Skeletal muscle satellite cell (primary cell): ENCODE results near the gene RNMT.

ENCODE experiments used
- H3K27me3 ChIP-seq: 2 replicates; pipeline ENCODE4 v1.7.0; 2013; ENCODE audit warnings: low read length; ENCODE audit not compliant: control insufficient read depth, insufficient read depth
- H3K36me3 ChIP-seq: 2 replicates; pipeline ENCODE4 v1.7.0; 2013; ENCODE audit warnings: mild to moderate bottlenecking, control low read depth, low read length; ENCODE audit not compliant: insufficient read depth
- H3K4me1 ChIP-seq: 2 replicates; pipeline ENCODE4 v1.7.0; 2013; ENCODE audit warnings: low read length; ENCODE audit not compliant: control insufficient read depth, insufficient read depth
- H3K4me2 ChIP-seq: 2 replicates; pipeline ENCODE4 v1.7.0; 2013; ENCODE audit warnings: mild to moderate bottlenecking, low read length
- H3K4me3 ChIP-seq: 2 replicates; pipeline ENCODE4 v1.7.0; 2013; ENCODE audit warnings: low read length
- H3K9ac ChIP-seq: 2 replicates; pipeline ENCODE4 v1.7.0; 2013; ENCODE audit warnings: mild to moderate bottlenecking, low read depth, low read length, moderate library complexity
- H3K9me3 ChIP-seq: replicated peaks from 2 replicates; pipeline ENCODE4 v1.7.0; 2013; ENCODE audit warnings: mild to moderate bottlenecking, control low read depth, low read length

The RNMT gene

GRCh38 chr18:13797157-13797611 is 70.7 kb downstream of the RNMT start:
- no peaks in the 10 kb centered on the region for H3K36me3 ChIP-seq
- H3K27me3 ChIP-seq = no peaks in the 10 kb centered on the region
- peaks cover 16% of the 10 kb centered on the region for H3K4me1 ChIP-seq
- H3K9me3 ChIP-seq = no peaks in the 10 kb centered on the region
- H3K9ac ChIP-seq = no peak overlapping the region
- H3K4me3 ChIP-seq = no peak overlapping the region
- peak overlapping the region; percentile 42 for H3K4me2 ChIP-seq

- Histone ChIP-seq H3K4me1 (peaks cover 16% of the 10 kb centered on the region), H3K4me2 (no peak overlapping the region), H3K9me3 (no peaks in the 10 kb centered on the region), H3K36me3 (no peaks in the 10 kb centered on the region), H3K9ac (no peak overlapping the region), H3K4me3 (no peak overlapping the region), H3K27me3 (peaks cover 6% of the 10 kb centered on the region)
These were observed 72.9 kb downstream of the RNMT start for GRCh38 chr18:13799396-13799795.

- no peak overlapping the region for H3K9ac ChIP-seq
- peaks cover 9% of the 10 kb centered on the region for H3K27me3 ChIP-seq
- peaks cover 16% of the 10 kb centered on the region for H3K4me1 ChIP-seq
- no peaks in the 10 kb centered on the region for H3K9me3 ChIP-seq
- H3K4me2 ChIP-seq = peak overlapping the region; percentile 83
- H3K36me3 ChIP-seq = no peaks in the 10 kb centered on the region
- H3K4me3 ChIP-seq = peak overlapping the region; percentile 62
These were observed 74.2 kb downstream of the RNMT start for GRCh38 chr18:13800505-13801259.

- H3K4me2 ChIP-seq = peak overlapping the region; percentile 83
- peak overlapping the region; percentile 62 for H3K4me3 ChIP-seq
- H3K4me1 ChIP-seq = peaks cover 16% of the 10 kb centered on the region
- H3K9ac ChIP-seq = no peak overlapping the region
- H3K27me3 ChIP-seq = peaks cover 9% of the 10 kb centered on the region
- no peaks in the 10 kb centered on the region for H3K36me3 ChIP-seq
- H3K9me3 ChIP-seq = no peaks in the 10 kb centered on the region
These were observed 74.8 kb downstream of the RNMT start for GRCh38 chr18:13801260-13801601.

- Histone ChIP-seq H3K36me3 (no peaks in the 10 kb centered on the region), H3K9me3 (no peaks in the 10 kb centered on the region), H3K4me2 (no peak overlapping the region), H3K4me1 (peaks cover 6% of the 10 kb centered on the region), H3K4me3 (no peak overlapping the region), H3K27me3 (peaks cover 9% of the 10 kb centered on the region), H3K9ac (no peak overlapping the region)
These were observed 77.8 kb downstream of the RNMT start for GRCh38 chr18:13804305-13804704.

- Histone ChIP-seq H3K36me3 (no peaks in the 10 kb centered on the region), H3K9me3 (no peaks in the 10 kb centered on the region), H3K9ac (no peak overlapping the region)
These were observed 82.0 kb downstream of the RNMT start for GRCh38 chr18:13808294-13809042.

GRCh38 chr18:13809043-13809430 is 82.6 kb downstream of the RNMT start:
- Histone ChIP-seq H3K36me3 (no peaks in the 10 kb centered on the region), H3K9ac (no peak overlapping the region), H3K4me3 (no peak overlapping the region), H3K4me2 (no peak overlapping the region), H3K4me1 (no peaks in the 10 kb centered on the region), H3K27me3 (peaks cover 9% of the 10 kb centered on the region), H3K9me3 (no peaks in the 10 kb centered on the region)

More at GRCh38 chr18:13808294-13809042, 82.0 kb downstream of the RNMT start:
- no peak overlapping the region for H3K4me2 ChIP-seq
- H3K4me3 ChIP-seq = no peak overlapping the region
- H3K4me1 ChIP-seq = no peaks in the 10 kb centered on the region
- H3K27me3 ChIP-seq = peaks cover 9% of the 10 kb centered on the region

- peaks cover 4% of the 10 kb centered on the region for H3K27me3 ChIP-seq
- H3K9ac ChIP-seq = no peak overlapping the region
- H3K9me3 ChIP-seq = no peaks in the 10 kb centered on the region
- no peaks in the 10 kb centered on the region for H3K4me1 ChIP-seq
- no peaks in the 10 kb centered on the region for H3K36me3 ChIP-seq
- no peak overlapping the region for H3K4me3 ChIP-seq
- no peak overlapping the region for H3K4me2 ChIP-seq
These were observed 83.2 kb downstream of the RNMT start for GRCh38 chr18:13809531-13810255.

- H3K36me3 ChIP-seq = no peaks in the 10 kb centered on the region
- H3K9ac ChIP-seq = no peak overlapping the region
- H3K4me2 ChIP-seq = no peak overlapping the region
- H3K27me3 ChIP-seq = peaks cover 3% of the 10 kb centered on the region
- no peaks in the 10 kb centered on the region for H3K9me3 ChIP-seq
- H3K4me3 ChIP-seq = no peak overlapping the region
- no peaks in the 10 kb centered on the region for H3K4me1 ChIP-seq
These were observed 84.5 kb downstream of the RNMT start for GRCh38 chr18:13810950-13811485.

GRCh38 chr18:13811993-13812392 is 85.5 kb downstream of the RNMT start:
- H3K4me3 ChIP-seq = no peak overlapping the region
- H3K4me2 ChIP-seq = no peak overlapping the region
- H3K4me1 ChIP-seq = no peaks in the 10 kb centered on the region
- no peak overlapping the region for H3K9ac ChIP-seq
- H3K36me3 ChIP-seq = no peaks in the 10 kb centered on the region
- peaks cover 3% of the 10 kb centered on the region for H3K27me3 ChIP-seq
- no peaks in the 10 kb centered on the region for H3K9me3 ChIP-seq

- no peaks in the 10 kb centered on the region for H3K36me3 ChIP-seq
- H3K4me3 ChIP-seq = no peak overlapping the region
- no peak overlapping the region for H3K4me2 ChIP-seq
- no peaks in the 10 kb centered on the region for H3K9me3 ChIP-seq
- H3K27me3 ChIP-seq = peaks cover 10% of the 10 kb centered on the region
- H3K4me1 ChIP-seq = no peaks in the 10 kb centered on the region
- no peak overlapping the region for H3K9ac ChIP-seq
These were observed 86.9 kb downstream of the RNMT start for GRCh38 chr18:13813271-13813849.
